DMS53 treated with DMSO at 0.1 percent for 48 hours (cell line): ENCODE measurements around the gene IQGAP3.

Experiments used
- DNase-seq: peaks from one replicate; lab custom pipeline; 2025; ENCODE audit not compliant: unreplicated experiment; lab: John Stamatoyannopoulos, UW

Gene IQGAP3

DNA sequence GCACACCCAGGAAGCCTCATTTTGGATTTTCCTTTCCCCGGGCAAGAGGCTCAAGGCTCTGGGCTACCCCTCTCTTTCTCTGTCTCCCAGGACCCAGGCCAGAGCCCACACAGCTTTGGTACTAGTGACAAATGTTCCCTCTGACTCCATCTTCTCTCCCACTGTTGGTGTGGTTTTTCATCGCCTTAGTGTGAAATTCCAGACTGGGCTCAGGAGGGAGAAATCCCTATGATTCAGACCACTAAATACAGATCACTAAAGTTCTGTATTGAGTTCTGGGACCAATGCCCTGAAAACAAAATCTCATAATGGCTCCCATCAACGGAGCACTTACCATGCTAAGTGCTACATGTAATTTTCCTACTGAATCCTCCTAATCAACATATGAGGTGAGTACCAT lies 26.1 kb downstream of the IQGAP3 start:
- DNase-seq, result no peak

DNA sequence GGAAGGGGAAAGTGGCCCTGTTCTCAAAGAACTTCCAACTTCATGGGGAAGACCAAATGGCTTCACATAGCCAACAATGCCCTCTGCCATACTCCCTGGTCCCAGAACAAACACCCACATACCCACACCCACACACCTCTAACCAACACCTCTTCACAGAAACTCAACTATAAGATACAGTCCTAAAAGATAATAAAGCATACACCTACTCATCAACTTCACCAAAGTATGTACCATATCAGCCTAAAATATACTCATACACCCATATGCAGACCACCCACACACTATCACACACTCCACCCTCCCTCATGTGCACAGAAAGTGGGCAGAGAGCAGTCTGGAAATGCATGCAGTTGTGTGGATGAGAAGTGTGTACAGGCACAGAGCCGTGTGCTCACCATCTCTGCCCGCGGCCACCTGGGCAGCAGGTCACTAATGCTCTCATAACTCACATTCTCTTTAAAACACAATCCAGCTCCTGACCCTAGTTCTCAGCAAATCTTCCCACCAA lies 27.7 kb downstream of the IQGAP3 start:
- no peak for DNase-seq

DNA sequence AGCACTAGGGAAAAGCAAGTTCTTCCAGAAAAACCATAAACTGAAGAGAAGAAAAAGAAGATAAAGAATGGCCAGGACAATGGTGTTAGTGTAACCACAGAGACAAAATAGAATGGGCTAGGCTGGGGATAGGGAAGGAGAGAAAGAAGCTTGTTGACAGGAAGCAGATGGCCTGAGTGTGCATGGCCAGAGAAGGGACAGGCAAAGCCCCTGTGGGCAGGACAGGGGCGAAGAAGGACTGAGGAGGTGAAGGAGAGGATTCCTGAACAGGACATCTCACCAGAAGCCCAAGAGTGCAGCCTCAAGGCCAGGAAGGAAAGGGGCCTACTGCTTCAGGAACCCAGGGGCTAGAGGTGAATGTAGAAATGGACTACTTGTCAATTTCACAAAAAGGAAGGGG lies 29.3 kb downstream of the IQGAP3 start:
- DNase-seq, result no peak

DNA sequence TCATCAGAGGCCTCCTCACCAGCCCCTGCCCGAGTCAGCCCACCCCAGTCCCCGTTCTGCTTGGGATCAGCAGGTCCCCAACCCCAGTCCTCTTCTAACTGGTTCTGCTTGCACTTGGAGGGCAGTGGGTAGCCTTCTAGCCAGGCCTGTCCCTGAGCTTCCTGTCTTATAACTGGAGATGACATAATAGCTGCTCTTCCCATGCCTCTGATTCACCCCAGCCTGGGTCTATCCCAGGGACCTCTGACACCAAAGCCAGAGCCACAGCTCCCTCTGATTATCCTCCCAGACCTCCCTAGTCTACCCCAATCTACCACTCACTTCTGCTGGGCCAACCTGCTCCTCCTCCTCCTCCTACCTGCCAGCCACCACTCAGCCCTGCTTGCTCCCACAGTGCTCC lies 31.4 kb downstream of the IQGAP3 start:
- no peak for DNase-seq

DNA sequence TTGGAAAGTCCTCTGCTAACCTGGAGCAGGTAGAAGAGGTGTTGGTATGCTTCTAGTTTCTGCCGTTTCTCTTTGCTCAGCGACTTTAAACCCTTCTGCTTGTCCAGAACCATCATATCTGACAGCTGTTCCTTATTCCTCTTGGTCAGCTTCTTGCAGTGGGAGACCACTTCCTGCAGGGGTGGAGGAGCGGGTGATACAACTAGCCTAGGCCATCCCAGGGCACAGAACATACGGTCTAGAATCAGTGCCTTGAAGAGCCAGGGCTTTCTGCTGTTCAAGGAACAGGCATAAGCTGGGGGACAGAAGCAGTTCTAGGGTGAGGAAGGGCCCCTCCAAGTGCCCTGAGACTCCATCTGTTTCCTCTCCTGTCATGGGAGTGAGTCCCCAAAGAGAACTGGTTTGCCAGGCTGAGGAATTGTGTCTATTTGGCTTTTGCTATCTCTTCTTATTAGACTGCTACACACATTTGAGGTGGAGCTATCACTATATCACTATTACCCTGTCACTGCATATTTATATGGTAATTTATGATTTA lies 32.5 kb downstream of the IQGAP3 start:
- DNase-seq, result no peak

DNA sequence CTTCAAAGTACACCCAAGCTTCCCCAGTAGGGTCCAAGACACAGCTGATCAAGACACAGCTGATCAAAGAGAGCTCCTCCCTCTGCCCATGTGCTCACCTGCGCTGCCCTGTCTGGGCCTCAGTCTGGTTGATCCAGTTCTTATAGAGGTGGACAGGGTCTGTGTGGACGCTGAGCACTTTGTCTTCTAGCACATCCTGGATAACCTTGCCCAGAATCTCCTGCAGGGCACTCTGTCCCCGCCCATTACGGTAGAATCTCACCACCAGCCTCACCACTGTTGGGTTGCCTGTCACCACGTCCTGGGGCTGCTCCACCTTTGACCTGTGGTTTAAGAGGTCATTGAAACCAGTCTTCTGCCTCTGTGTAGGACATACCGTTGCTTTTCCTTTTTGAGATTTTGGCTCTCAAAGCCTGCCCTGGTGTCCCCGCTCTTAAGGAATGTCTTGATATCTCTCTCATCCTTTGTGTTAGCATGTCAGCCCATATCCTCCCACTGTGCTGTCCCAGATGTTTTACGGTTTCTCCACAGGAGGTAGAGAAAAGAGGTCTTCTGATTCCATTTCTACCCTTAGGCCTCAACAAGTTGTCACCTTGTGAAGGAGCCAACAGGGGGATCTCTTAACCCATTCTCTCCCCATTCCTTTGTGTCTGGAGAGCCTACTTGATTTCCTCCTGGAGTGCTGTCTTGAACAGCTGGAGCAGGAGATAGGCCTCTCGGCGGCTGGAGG lies 33.5 kb downstream of the IQGAP3 start:
- no peak for DNase-seq

DNA sequence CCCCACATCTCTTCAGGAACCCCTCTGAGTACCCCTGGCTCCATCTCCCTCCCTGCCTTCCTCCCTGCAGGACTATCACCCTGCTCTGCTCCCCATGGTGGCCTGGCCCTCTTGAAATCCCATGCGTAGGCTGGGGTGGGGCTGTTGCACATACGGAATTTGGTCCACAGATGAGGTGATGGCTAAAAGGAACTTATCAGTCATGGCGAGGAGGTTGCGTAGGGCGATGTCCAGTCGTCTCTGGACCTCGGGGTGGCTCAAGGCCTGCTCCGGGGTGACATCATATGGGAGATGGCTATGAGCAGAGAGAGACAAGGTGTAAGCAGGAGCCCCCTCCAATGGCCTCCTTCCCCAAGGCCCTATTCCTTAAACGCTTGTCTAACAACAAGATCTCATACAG lies 35.3 kb downstream of the IQGAP3 start:
- no peak for DNase-seq

DNA sequence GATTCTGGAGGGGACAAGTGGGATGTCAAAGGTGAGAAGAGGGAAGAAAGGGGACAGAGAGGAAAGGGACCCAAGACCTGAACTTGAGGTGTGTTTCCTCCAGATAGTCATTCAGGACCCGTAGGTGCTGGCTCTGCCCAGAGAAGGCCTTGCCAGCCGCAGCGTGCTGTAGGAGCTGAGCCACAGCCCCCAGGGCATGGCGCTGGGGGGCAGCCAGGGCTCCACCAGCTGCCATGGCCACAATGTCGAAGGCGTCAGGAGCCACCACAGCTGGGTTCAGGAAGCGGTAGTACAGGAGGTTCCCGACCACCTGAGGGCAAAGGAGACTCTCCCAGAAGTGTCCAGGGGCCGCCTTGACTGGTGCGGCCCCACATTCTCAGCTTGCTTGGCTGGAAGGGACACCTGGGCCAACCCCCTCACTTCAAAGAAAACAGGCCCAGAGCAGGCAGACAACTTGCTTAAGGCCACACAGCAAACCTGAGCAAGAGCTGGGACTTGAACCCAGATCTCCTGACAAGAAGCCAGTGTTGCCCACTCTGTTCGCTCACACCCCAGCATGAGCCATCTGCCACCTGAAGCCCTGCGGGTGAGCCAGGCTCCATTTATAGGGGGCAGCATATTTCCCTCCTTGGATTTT lies 37.8 kb downstream of the IQGAP3 start:
- DNase-seq, result no peak

DNA sequence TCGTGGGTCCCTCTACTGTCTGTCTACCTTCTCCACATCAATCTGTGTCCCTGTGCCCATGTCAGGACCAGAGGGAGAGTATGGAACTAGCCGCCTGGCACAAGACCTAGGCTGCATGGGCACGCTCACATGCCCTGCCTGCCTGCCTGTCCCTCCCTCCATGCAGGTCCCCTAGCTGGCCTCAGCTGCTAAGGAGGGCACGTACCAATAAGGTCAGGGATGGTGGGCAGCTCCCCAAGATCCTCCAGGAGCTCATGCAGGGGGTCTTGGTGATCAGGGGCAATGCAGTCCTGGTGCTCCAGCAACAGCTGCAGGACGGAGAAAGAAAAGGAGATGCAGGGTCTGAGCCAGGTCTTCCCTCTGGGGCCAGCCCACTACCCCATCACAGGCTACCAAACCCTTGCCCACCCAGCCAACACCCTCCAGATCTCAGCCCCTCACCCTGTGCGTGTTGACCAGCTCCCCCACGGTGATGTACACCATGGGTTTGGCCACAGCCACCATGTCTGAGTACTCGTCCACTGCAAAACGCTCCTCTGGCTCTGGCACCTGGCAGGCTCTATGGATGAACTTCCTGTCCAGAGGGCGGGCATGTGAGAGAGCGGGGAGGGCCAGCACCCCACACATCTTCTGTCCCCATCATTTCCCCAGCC lies 38.7 kb downstream of the IQGAP3 start:
- DNase-seq, result no peak

DNA sequence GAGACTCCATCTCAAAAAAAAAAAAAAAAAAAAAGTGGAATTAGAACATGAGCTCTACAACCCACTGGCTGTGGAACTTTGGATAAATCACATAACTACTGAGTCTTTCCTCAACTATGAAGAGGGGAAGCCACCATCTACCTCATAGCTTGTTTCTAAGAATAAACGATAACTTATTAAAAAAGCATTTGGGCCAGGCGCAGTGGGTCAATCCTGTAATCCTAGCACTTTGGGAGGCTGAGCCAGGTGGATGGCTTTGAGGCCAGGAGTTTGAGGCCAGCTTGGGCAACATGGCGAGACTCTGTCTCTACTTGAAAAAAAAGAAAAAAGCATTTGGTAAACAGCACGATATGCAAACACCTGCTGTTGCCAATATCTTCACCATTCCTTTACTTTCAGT lies 40.0 kb downstream of the IQGAP3 start:
- DNase-seq, result no peak

DNA sequence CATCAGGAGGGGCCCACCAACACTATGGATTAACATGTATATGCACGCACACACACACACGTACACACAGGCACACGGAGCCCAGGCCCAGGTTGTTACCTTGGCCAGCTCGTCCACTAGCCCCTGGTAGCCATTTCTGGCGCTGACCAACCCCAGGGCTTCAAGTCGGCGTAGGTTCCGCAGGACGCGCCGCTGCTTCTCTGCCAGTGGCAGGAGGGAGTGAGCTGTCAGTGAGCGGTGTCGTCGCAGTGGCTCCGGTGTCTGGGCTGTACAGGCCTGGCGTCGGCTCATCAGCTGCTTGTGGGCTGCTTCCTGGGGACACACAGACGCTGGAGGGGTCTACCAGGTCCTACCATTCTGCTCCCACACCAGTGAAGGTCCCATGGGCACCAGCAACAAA lies 42.4 kb downstream of the IQGAP3 start:
- no peak for DNase-seq

DNA sequence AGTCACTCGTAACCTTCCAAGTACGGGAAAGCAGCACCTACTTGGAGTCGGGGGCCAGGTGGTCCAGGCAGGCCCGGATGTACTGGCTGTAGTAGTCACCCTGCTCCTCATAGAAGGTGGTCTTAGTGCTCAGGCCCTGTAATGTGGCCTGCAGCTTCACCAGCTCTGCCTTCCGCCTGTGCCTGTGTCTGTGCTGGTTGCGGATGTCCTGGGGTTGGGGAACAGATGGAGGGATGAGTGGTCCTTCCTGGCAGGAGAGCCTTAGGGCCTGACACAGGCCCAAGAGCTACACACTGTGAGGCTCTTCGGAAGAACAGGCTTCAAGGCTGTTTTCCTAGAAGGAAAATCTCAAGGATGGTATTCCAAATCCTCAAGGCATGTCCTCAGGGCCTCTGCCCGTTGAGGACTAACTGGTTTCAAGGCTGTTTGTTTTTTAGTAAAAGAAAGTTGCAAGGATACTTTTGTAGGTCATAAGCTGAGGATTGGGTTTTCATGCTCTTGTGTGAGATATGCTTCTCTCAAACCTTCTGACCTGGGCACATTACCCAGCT lies 43.4 kb downstream of the IQGAP3 start:
- no peak for DNase-seq

DNA sequence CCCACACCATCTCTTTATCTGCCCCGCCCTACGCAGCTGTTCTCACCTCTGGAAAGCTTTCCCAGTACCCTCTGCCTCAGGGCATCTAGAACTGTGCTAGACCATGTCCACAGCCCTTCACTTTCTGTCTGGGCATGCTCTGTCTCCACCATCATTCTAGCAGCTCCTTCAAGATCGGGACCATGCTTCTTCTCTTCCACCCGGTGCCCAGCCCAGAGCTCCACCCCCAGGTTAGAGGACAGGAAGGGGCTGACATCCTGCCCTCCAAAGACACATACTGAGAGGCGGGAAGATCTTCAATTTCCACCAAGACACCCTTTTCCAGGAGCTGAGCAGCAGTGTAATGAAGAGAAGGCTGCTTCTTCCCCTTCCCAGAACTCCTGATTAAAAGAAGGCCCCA lies 44.1 kb downstream of the IQGAP3 start:
- DNase-seq, result no peak

DNA sequence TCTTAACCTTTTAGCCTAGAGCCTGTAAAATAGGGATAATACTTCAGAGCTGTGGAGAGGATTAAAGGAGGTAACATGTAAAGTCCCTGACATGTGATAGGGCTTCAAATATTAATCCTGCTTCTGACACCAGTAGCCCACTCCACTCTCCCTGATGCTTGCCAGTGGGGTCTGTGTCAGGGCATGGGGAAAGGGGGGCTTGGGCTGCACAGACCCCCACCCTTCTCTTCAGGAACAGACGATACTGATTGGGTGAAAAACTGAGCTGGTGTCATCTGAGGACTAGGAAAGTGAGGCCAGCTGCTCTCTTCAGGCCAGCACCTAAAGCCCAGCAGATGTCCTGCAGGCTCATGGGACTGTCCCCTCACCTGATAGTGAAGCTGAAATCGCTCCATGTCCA lies 44.8 kb downstream of the IQGAP3 start:
- no peak for DNase-seq

DNA sequence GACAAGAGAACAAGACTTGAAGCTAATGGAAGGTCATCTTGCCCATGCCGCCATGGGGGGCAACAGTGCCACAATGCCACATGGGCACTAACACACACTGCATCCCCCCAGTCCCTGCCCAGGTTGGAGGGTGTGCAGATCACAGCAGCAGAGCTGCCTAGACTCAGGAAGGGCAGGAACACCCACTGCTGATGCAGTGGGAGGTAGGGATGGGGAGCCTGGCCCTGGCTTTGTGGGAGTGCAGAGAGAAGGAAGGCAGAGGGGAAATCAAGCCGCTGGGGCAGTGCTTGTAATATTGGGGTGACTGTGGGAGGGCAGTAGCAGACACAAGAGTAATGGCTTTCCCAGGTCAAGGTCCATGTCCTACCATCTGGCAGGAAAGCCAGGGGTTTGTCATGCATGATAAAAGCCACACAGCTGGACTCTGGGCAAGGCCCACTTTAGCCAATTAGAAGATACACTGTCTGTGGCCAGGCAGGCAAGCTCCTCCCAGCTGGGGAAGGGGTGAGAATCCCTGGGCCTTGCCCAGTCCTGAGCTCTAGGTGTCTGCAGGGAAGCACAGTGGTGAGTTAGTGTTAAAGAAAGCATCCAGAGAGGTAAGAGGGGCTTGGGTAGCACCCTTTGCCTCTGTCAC lies 46.4 kb downstream of the IQGAP3 start:
- no peak for DNase-seq

DNA sequence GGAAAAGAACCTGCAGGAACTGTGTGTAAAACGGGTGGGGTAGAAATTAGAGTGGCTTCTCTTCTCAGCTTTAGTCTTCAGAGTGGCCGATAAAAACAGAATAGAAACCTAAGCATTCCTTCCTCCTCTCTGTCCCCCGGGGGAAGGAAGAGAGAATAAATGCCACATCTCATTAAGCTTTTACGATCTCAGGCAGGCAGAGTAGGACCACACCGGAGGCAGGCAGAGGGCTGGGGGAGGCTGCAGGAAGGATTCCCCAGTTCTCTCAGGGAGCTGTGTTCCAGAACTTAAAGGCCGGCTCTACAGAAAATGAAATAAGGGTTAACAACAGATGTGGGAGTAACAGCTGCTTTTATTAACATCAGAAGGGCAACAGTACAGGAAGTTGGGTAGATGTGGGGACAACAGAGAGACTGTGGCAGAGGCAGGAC lies 47.3 kb downstream of the IQGAP3 start:
- no peak for DNase-seq

DNA sequence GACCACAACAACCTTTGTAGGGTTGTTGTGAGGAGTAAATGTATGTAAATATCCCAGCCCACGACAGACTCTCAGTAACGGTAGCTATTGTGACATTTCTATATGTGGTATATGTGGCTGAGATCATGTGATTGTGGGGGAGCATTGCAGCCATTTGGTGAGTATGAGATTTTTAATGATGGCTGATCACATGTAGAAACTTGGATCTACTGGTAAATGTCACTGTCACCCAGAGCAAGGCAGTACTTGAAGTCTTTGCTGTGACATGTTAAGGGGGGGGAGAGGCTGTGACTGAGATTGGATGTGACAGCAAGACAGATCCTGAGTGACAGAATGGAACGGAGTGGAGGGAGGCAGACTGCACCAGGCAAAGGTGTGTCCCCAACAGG lies 47.9 kb downstream of the IQGAP3 start:
- DNase-seq, result no peak

DNA sequence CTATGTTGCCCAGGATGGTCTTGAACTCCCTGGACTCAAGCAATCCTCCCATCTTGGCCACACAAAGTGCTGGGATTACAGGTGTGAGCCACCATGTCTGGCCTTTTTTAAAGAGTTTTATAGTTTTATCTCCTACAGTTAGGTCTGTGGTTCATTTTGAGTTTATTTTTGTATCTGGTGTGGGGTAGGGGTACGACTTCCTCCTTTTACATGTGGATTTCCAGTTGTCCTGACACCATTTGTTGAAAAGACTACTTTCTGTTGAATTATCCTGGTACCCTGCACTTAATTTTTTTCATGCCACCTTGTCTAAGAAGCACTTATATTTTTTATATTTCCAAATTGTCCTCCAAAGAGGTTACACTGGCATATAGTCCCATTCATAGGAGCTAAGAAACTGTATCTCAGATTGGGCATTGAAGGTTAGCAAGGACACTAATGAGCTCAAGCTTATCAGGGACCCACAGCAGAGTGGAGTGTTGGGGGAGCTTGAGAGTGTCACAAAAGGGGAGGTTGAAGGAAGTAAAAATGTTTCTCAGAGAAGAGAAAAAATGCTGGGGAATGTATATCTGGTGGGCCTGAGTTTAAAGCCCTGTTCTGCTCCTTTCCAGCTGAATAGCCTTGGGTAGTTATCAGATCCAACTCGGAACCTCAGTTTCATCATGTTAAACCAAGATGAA lies 48.4 kb downstream of the IQGAP3 start:
- no peak for DNase-seq

DNA sequence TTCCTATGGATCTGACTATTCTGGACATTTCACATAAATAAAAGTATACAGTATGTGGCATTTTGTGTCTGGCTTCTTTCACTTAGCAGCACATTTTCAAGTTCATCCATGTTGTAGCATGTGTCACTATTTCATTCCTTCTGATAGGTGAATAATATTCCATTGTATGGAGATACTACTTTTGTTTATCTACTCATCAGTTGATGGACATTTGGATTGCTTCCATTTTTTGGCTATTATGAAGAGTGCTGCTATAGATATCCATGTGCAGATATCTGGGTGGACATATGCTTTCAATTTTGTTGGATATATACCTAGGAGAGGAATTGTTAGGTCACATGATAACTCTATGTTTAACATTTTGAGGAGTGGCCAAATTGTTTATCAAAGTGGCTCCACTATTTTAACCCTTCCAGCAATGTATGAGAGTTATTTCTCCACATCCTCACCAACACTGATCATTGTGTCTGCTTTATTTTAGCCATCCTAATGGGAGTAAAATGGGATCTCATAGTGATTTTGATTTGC lies 49.9 kb downstream of the IQGAP3 start:
- no peak for DNase-seq

DNA sequence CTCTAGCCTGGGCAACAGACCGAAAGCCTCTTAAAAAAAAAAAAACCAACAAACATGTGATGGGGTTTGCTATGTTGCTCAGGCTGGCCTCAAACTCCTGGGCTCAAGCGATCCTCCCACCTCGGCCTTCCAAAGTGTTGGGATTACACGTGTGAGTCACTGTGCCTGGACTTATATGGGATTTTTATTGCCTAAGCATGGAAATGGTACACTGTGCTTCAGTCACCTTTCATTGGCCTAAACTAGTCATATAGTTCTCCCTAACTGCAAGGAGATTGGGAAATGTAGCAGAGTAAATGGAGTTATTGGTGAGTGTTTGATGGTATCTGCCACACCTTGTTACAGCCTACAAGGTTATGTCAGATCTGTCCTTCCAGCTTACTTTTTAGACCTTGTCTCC lies 54.6 kb downstream of the IQGAP3 start:
- no peak for DNase-seq
